T-helper 17 cell (primary cell): Measurements from ENCODE around the gene INMT. TPM values are rescaled to one million over a fixed set of nuclear protein-coding genes. Genes with fewer than 3 reads are reported as not detected.

Experiments
- ATAC-seq: fragments of 150-1000 bp; cut with Tn5 transposase; 2 replicates; pipeline ENCODE4 v1.10.0; 2021; ENCODE audit warnings: mild to moderate bottlenecking, moderate library complexity
- DNase-seq, 3 donors: peaks; one replicate each; pipeline versions ENCODE4 v3.0.0 to v3.0.0-alpha.2; 2020 to 2021
- H3K9me3 ChIP-seq: one replicate; pipeline ENCODE4 v1.7.0; 2013; ENCODE audit warnings: low read length, mild to moderate bottlenecking; ENCODE audit not compliant: control insufficient read depth, poor library complexity, severe bottlenecking
- H3K27ac Mint-ChIP-seq: one replicate; pipeline ENCODE4 v1.8.0; 2022; ENCODE audit warnings: mild to moderate bottlenecking, moderate library complexity, mixed read lengths
- H3K27me3 Mint-ChIP-seq: one replicate; pipeline ENCODE4 v1.8.0; 2022; ENCODE audit warnings: mixed read lengths
- H3K36me3 Mint-ChIP-seq: one replicate; pipeline ENCODE4 v1.8.0; 2022; ENCODE audit warnings: low read depth, mixed read lengths
- H3K4me1 Mint-ChIP-seq: one replicate; pipeline ENCODE4 v1.8.0; 2022; ENCODE audit warnings: mild to moderate bottlenecking, mixed read lengths
- H3K4me3 Mint-ChIP-seq: one replicate; pipeline ENCODE4 v1.8.0; 2022; ENCODE audit warnings: mild to moderate bottlenecking, moderate library complexity, mixed read lengths
- total RNA-seq, 4 donors: library from RNA in 2 of 4; stranded (reverse) in 2 of 4; gene quantifications; one replicate each; pipeline ENCODE4 v1.2.3 and lab custom pipeline; 2022 to 2026

The INMT gene
- total RNA-seq, 2 donors from 2014 or later, result 0.65 to 1.2 TPM

DNA sequence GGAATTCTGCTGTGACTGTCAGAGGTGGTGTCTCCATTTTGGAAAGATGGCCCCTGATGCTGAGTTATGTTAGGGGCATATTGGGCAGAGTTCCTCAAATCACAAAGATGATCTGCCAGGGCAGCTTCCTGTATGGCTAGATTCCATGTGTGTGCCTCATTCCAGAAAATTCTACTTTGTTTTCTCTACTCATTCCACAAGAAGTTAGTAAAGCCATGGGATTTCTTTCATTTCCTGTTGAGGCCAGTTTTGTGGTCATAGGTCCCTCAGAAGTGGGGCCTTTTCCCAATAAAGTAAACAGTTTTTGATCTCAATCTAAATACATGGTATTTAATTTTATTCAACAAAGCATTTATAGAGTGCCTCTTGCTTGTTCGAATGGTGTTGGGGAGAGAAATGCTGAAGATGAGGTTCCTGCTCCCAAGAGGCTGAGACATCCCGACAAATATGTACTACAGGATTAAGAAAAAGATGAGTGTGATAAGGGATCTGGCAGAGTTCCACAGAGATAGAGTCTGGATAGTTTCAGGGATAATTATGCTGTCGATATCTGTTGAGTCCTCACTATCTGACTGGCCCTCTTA lies 52.2 kb downstream of the INMT start:
- Mint-ChIP-seq H3K27me3 (no peaks in the 10 kb centered on the region), H3K36me3 (peaks cover 3% of the 10 kb centered on the region), H3K4me1 (peaks cover 3% of the 10 kb centered on the region), H3K27ac (no peak overlapping the region), H3K4me3 (no peak overlapping the region)
- no peaks in the 10 kb centered on the region for H3K9me3 ChIP-seq
- ATAC-seq (no peak), DNase-seq (no peak)

DNA sequence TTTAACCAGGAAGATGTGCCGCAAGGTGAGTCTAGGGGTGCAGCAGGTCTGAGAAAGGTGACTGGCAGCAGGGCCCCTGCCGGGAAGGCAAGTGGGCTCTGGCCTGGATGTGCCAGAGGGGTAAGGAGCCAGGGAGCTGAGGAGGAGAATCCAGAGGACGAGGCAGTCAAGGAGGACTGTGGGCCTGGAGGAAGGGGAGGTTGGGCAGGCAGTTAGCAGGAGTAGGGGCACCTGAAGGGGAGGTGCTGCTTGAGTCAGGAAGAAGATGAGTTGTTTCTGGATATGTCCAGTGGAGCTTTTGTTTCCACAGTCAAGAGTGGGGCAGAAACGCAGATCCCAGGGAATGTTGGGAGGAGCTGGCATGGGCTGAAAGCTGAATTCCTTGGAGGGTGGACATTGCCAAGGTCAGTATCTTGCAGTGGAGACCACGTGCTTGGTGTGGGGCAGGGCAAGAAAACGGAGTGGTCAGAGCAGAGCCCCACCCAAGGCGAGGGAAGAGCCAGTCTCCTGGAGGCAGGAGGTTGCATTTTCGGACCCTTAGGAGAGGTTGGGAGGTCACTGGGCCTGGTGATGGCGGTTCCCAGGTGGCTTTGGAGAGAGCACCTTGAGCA lies 53.3 kb downstream of the INMT start:
- H3K36me3 Mint-ChIP-seq, result peaks cover 3% of the 10 kb centered on the region
- H3K27me3 Mint-ChIP-seq, result no peaks in the 10 kb centered on the region
- H3K4me1 Mint-ChIP-seq, result peaks cover 3% of the 10 kb centered on the region
- no peak for DNase-seq
- ATAC-seq, result no peak
- H3K27ac Mint-ChIP-seq, result peak overlapping the region; percentile 59
- no peak overlapping the region for H3K4me3 Mint-ChIP-seq
- H3K9me3 ChIP-seq, result no peaks in the 10 kb centered on the region

GRCh38 chr7:30805931-30806330 lies 54.0 kb downstream of the INMT start:
- H3K9me3 ChIP-seq, result no peaks in the 10 kb centered on the region
- H3K36me3 Mint-ChIP-seq, result peaks cover 3% of the 10 kb centered on the region
- H3K27ac Mint-ChIP-seq, result no peak overlapping the region
- no peaks in the 10 kb centered on the region for H3K27me3 Mint-ChIP-seq
- no peak for ATAC-seq
- no peak overlapping the region for H3K4me3 Mint-ChIP-seq
- no peak for DNase-seq
- H3K4me1 Mint-ChIP-seq, result peaks cover 3% of the 10 kb centered on the region

Other genes starting within 250 kb of the INMT start
- gene GGCT, start 247.3 kb upstream of the INMT start, total RNA-seq, result 1 to 10 TPM; 8.4 to 9.6 TPM
- gene GARS1, start 157.3 kb upstream of the INMT start, total RNA-seq, result 100 to 1,000 TPM in 1 of 2 donors, 10 to 100 TPM in 1; 84.6 to 114 TPM
- not detected for gene CRHR2, start 69.7 kb upstream of the INMT start, total RNA-seq
- gene MINDY4, start 19.3 kb downstream of the INMT start, total RNA-seq, result 1 to 10 TPM; 1.6 to 1.8 TPM
- gene AQP1, start 159.7 kb downstream of the INMT start, total RNA-seq, result under 1 TPM; 0.35 to 0.83 TPM
- gene GHRHR, start 211.8 kb downstream of the INMT start, total RNA-seq, result not detected